Ectodermal cell (in vitro differentiated cells): ENCODE measurements around the gene ESX1.
"Not testable (repeated sequence)": the region's sequence is repeated elsewhere in the genome, so short reads cannot be mapped to it uniquely, and the experiment has no call there.

Experiments used
- H3K27ac ChIP-seq: 2 replicates; pipeline ENCODE4 v1.7.0; 2013; ENCODE audit warnings: mild to moderate bottlenecking, low read depth, low read length; ENCODE audit not compliant: insufficient read depth, poor library complexity, severe bottlenecking
- H3K27me3 ChIP-seq: 2 replicates; pipeline ENCODE4 v1.7.0; 2013; ENCODE audit warnings: mild to moderate bottlenecking, low read length; ENCODE audit not compliant: insufficient read depth, control insufficient read depth, poor library complexity, severe bottlenecking
- H3K36me3 ChIP-seq: one replicate; pipeline ENCODE4 v1.7.0; 2013; ENCODE audit warnings: low read length; ENCODE audit not compliant: control insufficient read depth, insufficient read depth
- H3K4me1 ChIP-seq: one replicate; pipeline ENCODE4 v1.7.0; 2013; ENCODE audit warnings: low read length; ENCODE audit not compliant: control insufficient read depth, insufficient read depth
- H3K4me3 ChIP-seq: 2 replicates; pipeline ENCODE4 v1.7.0; 2013; ENCODE audit warnings: low read depth, low read length, control low read depth; ENCODE audit not compliant: insufficient read depth
- H3K9me3 ChIP-seq: 2 replicates; pipeline ENCODE4 v1.7.0; 2013; ENCODE audit warnings: mild to moderate bottlenecking, low read length, moderate library complexity; ENCODE audit not compliant: control insufficient read depth
- WGBS, 2 experiments: methylation state at CpG; one replicate each; pipeline ENCODE4 v1.1.7; 2013; ENCODE audit warnings: missing lambda C conversion rate in 2 of 2; 5-methylcytosine and 5-hydroxymethylcytosine counted together

Gene ESX1

DNA sequence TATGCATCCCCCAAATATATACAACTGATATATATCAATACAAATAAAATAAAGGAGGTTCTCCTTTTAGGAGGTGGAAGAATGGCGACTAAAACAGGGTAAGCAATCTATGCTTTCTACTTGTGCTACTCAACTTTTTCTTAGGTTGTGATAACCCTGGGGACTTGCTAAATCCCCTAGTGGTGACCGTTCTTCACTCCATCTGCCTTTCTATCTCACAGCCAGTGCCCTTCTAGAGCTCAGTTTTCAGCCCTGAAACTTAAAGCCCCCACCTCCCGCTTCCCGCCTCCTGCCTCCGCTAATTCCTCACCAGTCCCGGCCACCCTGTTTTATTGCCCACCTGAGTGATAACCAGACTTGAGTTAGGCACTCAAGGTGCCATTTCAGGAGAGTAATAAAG is 15.5 kb upstream of the ESX1 start:
- H3K4me3 ChIP-seq = no peak overlapping the region
- H3K27me3 ChIP-seq = peaks cover 21% of the 10 kb centered on the region
- WGBS, 2 experiments = 26 to 27% methylated on average over 6 of the region's 6 CpGs
- no peaks in the 10 kb centered on the region for H3K4me1 ChIP-seq
- H3K27ac ChIP-seq = no peak overlapping the region
- H3K9me3 ChIP-seq = no peaks in the 10 kb centered on the region
- no peaks in the 10 kb centered on the region for H3K36me3 ChIP-seq

DNA sequence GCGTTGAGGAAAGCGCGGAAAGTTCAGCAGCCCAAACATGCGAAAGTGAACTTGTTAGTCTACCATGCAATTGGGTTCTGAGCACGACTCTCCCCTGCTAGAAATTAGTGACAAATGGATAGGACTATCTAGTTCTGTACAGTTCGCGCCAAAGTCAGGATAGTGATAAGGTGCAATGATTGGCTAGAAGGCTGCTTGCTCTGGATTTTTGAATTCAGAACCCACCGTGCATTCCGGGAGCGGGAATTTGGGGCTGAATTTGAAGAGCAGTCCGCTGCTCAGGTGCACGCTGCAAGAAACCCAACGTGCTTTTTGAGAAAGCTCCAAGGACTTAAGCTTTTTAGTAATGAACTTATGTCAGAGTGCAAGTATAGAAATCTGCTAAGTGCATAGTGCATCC is 732 bp upstream of the ESX1 start:
- Histone ChIP-seq H3K36me3 (no peaks in the 10 kb centered on the region), H3K4me1 (peaks cover 4% of the 10 kb centered on the region), H3K4me3 (no peak overlapping the region), H3K9me3 (no peaks in the 10 kb centered on the region), H3K27me3 (peaks cover 100% of the 10 kb centered on the region), H3K27ac (no peak overlapping the region)
- WGBS, 2 experiments = 9 to 11% methylated on average over 13 of the region's 13 CpGs

DNA sequence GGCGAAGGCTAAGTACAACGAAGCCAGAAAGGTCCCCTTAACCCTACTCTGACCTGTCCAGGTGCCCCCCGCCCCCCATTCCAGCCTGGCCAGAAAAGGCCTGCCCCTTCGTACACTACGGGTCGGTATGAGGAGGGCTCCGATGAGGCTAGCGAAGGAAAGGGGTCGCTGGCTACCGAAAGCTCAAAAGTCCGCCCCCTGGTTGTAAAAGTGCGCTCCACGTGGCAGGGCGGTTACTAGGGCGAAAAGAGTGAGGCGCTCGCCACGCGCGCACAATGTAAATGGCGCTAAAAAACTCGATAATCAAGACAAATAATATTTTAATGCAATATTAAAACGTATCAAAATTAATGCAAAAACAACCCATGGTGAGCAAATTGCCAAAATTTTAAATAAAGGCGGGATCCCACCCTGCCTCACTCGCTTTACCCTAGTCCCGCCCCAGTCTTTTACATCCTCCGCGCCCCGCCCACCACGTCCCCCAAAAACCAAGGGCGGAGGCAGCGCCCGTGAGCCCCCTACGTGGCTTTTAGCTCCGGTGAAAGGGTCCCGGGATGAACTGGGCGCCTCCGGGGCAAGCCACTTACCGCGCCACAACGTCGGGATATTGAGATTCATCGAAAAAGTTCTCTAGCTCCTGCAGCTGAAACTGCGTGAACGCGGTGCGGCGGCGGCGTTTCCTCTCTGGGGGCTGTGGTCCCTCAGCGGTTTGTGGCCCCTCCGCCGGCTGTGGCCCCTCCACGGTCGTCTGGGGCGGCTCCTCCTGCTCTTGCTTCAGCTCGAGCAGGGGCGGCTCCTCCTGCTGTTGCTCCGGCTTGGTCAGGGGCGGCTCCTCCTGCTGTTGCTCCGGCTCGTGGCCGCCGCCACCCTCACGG is 929 bp downstream of the ESX1 start:
- Histone ChIP-seq H3K9me3 (no peaks in the 10 kb centered on the region), H3K36me3 (no peaks in the 10 kb centered on the region), H3K4me1 (peaks cover 4% of the 10 kb centered on the region), H3K27ac (no peak overlapping the region), H3K27me3 (peaks cover 90% of the 10 kb centered on the region), H3K4me3 (peak overlapping the region; percentile 6)
- WGBS, 2 experiments = 1% methylated on average over 57 to 61 of the region's 65 CpGs

DNA sequence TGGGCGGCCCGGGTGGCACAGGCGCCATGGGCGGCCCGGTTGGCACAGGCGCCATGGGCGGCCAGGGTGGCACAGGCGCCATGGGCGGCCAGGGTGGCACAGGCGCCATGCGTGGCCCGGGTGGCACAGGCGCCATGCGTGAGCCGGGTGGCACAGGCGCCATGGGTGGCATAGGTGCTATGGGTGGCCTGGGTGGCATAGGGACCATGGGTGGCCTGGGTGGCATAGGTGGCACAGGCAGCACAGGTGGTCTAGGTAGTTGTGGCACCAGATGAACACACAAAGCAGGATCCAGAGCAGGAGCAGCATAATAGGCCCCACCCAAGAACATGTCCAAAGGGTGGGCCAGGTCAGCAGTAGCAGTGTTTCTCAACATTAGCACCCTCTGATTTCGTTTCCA is 4.3 kb downstream of the ESX1 start:
- no peaks in the 10 kb centered on the region for H3K9me3 ChIP-seq
- no peak overlapping the region for H3K4me3 ChIP-seq
- H3K27ac ChIP-seq = no peak overlapping the region
- H3K4me1 ChIP-seq = peaks cover 4% of the 10 kb centered on the region
- WGBS, 2 experiments = 89 to 95% methylated on average over 16 to 17 of the region's 17 CpGs
- H3K27me3 ChIP-seq = peaks cover 70% of the 10 kb centered on the region
- no peaks in the 10 kb centered on the region for H3K36me3 ChIP-seq

DNA sequence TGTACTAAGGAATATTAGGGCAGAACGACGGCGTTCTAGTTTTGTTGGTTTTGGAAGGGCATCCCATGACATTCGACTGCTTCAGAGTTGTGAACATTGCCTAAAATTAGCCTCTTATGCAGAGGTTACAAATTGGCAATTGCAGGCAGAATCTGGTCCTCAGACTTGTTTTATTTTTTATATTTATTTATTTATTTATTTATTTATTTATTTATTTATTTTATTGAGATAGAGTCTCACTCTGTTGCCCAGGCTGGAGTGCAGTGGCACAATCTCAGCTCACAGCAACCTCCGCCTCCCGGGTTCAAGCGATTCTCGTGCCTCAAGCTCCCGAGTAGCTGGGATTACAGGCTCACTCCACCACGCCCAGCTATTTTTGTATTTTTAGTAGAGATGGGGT is 24.7 kb downstream of the ESX1 start:
- not testable (repeated sequence) for H3K36me3 ChIP-seq, H3K4me1 ChIP-seq, H3K4me3 ChIP-seq, H3K27ac ChIP-seq, H3K9me3 ChIP-seq, H3K27me3 ChIP-seq
- 94 to 96% methylated on average over 9 to 10 of the region's 10 CpGs for WGBS, 2 experiments

DNA sequence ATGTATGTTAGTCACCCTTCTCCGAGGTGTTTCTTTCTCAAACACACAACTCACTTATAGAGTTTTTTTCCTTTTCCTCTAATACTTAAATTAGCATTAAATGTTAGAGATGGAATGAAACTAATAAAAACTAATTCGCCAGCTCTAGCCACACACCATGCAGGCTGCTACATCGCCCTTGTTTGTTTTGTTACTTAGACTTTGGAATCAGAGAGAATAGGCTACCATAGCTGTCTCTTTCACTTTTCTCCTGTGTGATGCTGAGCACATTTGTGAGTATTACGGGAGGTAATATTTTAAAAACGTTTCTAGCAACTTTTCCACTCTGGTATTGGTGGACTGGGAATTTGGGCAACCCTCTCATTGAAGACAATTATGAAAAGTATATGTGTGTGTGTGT is 43.5 kb downstream of the ESX1 start:
- 67 to 76% methylated on average over 1 to 4 of the region's 5 CpGs for WGBS, 2 experiments
- no peaks in the 10 kb centered on the region for H3K4me1 ChIP-seq
- H3K9me3 ChIP-seq = no peaks in the 10 kb centered on the region
- no peaks in the 10 kb centered on the region for H3K36me3 ChIP-seq
- H3K27me3 ChIP-seq = no peaks in the 10 kb centered on the region
- H3K27ac ChIP-seq = no peak overlapping the region
- no peak overlapping the region for H3K4me3 ChIP-seq

DNA sequence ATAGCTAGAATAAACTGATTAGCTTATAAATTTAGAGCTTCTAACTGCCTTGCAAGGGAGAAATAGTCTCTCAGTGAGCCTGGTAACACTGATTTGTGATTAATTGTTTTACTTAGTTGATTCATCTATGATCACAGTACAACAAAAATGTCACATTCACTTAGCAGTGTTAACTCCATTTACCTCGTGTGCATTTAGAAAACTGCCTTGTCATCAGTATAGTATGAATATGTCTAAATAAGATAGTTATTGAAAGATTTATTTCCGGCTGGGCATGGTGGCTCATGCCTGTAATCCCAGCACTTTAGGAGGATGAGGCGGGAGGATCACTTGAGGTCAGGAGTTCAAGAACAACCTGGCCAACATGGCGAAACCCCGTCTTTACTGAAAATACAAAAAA is 49.2 kb downstream of the ESX1 start:
- 90 to 93% methylated on average over 4 to 5 of the region's 5 CpGs for WGBS, 2 experiments
- H3K36me3 ChIP-seq = no peaks in the 10 kb centered on the region
- no peak overlapping the region for H3K4me3 ChIP-seq
- H3K27ac ChIP-seq = no peak overlapping the region
- no peaks in the 10 kb centered on the region for H3K27me3 ChIP-seq
- no peaks in the 10 kb centered on the region for H3K9me3 ChIP-seq
- H3K4me1 ChIP-seq = no peaks in the 10 kb centered on the region
